A673 (cell line): ENCODE data around the gene CPNE9. TPM values are rescaled to one million over a fixed set of nuclear protein-coding genes. Genes with fewer than 3 reads are reported as not detected.

Experiments
- BruUV-seq: library from RNA; stranded (reverse); fragments of 400-500 nt; replicated peaks from 2 replicates; lab custom pipeline; 2021; lab: Mats Ljungman, UMichigan
- CTCF ChIA-PET: fragments of 300-600 bp; sonication (Branson Sonifier 250); formaldehyde crosslinking; loops from one replicate; lab custom pipeline; 2022; ENCODE audit warnings: antibody characterized with exemption; lab: Charles Lee
- POLR2A ChIA-PET: fragments of 300-600 bp; sonication (Branson Sonifier 250); formaldehyde crosslinking; loops from one replicate; lab custom pipeline; 2022; ENCODE audit warnings: antibody characterized with exemption; ENCODE audit not compliant: low non-redundant PET; lab: Charles Lee
- DNase-seq: peaks from one replicate; pipeline ENCODE4 v3.0.0-alpha.2; 2015; ENCODE audit warnings: low spot score
- H3K27ac ChIP-seq: fragments of 200-600 bp; sonication (generic); 2 replicates; pipeline ENCODE4 v1.5.1; 2016; ENCODE audit warnings: mixed run types, low read depth, mild to moderate bottlenecking, mixed read lengths, antibody characterized with exemption, low read length; ENCODE audit not compliant: poor library complexity, severe bottlenecking
- H3K27me3 ChIP-seq: fragments of 200-600 bp; sonication (generic); replicated peaks from 2 replicates; pipeline ENCODE4 v1.6.1; 2017; ENCODE audit warnings: mixed run types, low read depth, mild to moderate bottlenecking, mixed read lengths, antibody characterized with exemption, low read length; ENCODE audit not compliant: insufficient read depth, poor library complexity
- H3K36me3 ChIP-seq: fragments of 200-600 bp; sonication (generic); 2 replicates; pipeline ENCODE4 v1.6.1; 2016; ENCODE audit warnings: mixed run types, mild to moderate bottlenecking, mixed read lengths, antibody characterized with exemption, low read length; ENCODE audit not compliant: insufficient read depth, poor library complexity, severe bottlenecking
- H3K4me1 ChIP-seq: fragments of 200-600 bp; sonication (generic); 2 replicates; pipeline ENCODE4 v1.6.1; 2017; ENCODE audit warnings: mixed run types, mild to moderate bottlenecking, mixed read lengths, antibody characterized with exemption, low read length; ENCODE audit not compliant: insufficient read depth, poor library complexity, severe bottlenecking
- H3K4me3 ChIP-seq: fragments of 200-600 bp; sonication (generic); 2 replicates; pipeline ENCODE4 v1.5.1; 2016; ENCODE audit warnings: low read depth, mixed run types, mild to moderate bottlenecking, mixed read lengths, low read length; ENCODE audit not compliant: poor library complexity, severe bottlenecking
- H3K9me3 ChIP-seq: fragments of 200-600 bp; sonication (generic); 2 replicates; pipeline ENCODE4 v1.6.1; 2016; ENCODE audit warnings: mixed run types, low read depth, mild to moderate bottlenecking, mixed read lengths, antibody characterized with exemption, low read length; ENCODE audit not compliant: poor library complexity, severe bottlenecking
- EZH2 ChIP-seq: fragments of 200-600 bp; sonication (generic); IDR thresholded peaks from 2 replicates; pipeline ENCODE4 v1.6.1; 2017; ENCODE audit warnings: borderline replicate concordance, low read depth, mild to moderate bottlenecking, mixed read lengths, antibody characterized with exemption, low read length; ENCODE audit not compliant: poor library complexity, severe bottlenecking
- intact Hi-C: fragments of 100-400 bp; cut with micrococcal nuclease; formaldehyde crosslinking; loops from one replicate; pipeline ENCODE4 v1.10.0; 2022; ENCODE audit not compliant: unreplicated experiment
- total RNA-seq: library from RNA; stranded (reverse); gene quantifications from 2 replicates; pipeline ENCODE4 v1.2.3, GENCODE V29; 2021
- TF ChIP-seq, protein P1 (sequence below): fragments of 300-800, 200-600 bp; sonication (generic); conservative IDR thresholded peaks from 2 replicates; pipeline ENCODE4 v1.5.1; 2017; ENCODE audit warnings: low read depth, mild to moderate bottlenecking, antibody characterized with exemption, low read length, moderate library complexity, mixed read lengths

Gene CPNE9
- total RNA-seq, 1 experiment from 2014 or later, result not detected

DNA sequence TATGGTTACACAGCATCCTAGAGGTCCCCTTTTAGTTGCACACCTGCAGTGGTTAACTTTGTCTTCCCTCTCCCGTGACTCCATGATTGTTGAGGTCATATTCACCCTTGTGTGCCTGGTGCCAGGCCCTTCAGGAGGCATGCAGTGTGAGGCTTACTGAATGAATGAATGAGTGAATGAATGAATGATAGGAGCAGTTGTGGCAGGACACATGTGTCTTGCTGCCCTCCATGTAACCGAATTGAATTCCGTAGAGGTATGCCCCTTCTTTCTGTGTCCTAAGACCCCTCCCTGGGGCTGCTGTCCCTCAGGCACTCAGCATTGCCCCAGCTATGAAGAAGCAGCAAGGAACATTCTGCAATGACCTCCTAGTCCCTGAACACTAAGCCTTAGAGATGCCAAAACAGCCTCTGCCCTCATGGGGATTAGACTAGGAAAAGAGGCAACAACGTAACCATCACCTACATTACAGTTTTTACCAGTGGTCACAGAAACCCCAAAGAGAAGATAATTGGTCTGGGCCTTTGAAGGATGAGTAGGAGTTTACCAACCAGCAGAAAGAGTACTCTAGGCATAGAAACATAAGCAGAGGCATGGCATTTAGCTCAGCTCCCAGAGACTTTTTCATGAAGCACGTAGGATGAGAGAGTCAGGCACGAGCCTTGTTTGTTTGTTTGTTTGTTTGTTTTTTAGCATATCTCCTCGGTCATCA is 22.5 kb upstream of the CPNE9 start:
- Histone ChIP-seq H3K9me3 (no peaks in the 10 kb centered on the region), H3K4me3 (no peak overlapping the region), H3K27ac (no peak overlapping the region), H3K36me3 (peaks cover 16% of the 10 kb centered on the region), H3K27me3 (no peaks in the 10 kb centered on the region), H3K4me1 (no peaks in the 10 kb centered on the region)
- POLR2A ChIA-PET, result no interaction called here
- CTCF ChIA-PET, result no interaction called here
- intact Hi-C loops, result no loop called here
- no peak for DNase-seq
- no TSS peak for BruUV-seq
- TF ChIP-seq, protein P1, sequence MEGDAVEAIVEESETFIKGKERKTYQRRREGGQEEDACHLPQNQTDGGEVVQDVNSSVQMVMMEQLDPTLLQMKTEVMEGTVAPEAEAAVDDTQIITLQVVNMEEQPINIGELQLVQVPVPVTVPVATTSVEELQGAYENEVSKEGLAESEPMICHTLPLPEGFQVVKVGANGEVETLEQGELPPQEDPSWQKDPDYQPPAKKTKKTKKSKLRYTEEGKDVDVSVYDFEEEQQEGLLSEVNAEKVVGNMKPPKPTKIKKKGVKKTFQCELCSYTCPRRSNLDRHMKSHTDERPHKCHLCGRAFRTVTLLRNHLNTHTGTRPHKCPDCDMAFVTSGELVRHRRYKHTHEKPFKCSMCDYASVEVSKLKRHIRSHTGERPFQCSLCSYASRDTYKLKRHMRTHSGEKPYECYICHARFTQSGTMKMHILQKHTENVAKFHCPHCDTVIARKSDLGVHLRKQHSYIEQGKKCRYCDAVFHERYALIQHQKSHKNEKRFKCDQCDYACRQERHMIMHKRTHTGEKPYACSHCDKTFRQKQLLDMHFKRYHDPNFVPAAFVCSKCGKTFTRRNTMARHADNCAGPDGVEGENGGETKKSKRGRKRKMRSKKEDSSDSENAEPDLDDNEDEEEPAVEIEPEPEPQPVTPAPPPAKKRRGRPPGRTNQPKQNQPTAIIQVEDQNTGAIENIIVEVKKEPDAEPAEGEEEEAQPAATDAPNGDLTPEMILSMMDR, result no peak
- TF ChIP-seq EZH2, result no peak

DNA sequence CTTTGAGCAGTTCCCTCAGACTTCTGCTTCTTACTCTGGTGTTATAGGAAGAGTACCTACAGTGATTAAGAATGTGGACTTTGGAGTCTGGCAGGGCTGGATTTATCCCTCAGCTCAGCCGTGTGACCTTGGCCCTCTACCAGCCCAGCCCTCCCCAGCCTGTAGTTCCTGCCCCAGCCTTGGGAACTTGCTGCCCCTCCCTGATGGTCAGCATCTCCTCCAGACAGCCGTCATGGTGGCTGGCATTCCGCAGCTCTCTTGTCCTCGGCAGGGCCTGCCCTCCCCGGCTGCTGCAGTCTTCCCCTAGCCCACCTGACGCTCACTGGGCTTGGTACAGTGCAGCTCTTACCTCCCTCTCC is 21.9 kb upstream of the CPNE9 start:
- ChIA-PET CTCF (no interaction called here), POLR2A (no interaction called here)
- intact Hi-C loops, result no loop called here
- Histone ChIP-seq H3K4me3 (no peak overlapping the region), H3K9me3 (no peaks in the 10 kb centered on the region), H3K4me1 (no peaks in the 10 kb centered on the region), H3K27ac (no peak overlapping the region), H3K27me3 (no peaks in the 10 kb centered on the region), H3K36me3 (peaks cover 16% of the 10 kb centered on the region)
- BruUV-seq, result no TSS peak
- no peak for DNase-seq
- TF ChIP-seq, protein P1, result no peak
- no peak for TF ChIP-seq EZH2

DNA sequence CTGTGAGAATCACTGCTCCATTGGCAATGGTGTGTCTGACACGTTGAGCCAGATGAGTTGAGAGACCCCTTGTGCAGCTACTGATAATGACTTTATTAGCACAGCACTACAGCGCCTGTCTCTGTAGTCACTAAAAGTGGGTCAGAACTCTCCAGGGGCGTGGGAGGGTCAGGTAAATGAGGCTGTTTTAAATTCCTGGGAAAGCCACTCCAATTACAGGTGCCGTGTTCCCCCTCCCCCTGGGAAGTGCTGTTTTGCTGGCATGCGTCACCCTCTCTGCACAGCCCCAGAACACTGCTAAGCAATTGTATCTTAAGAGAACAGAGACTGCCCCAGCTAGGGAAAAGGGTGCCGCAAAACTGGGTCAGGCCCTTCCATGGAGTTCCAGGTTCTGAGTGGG is 21.5 kb upstream of the CPNE9 start:
- Histone ChIP-seq H3K27ac (no peak overlapping the region), H3K4me1 (no peaks in the 10 kb centered on the region), H3K36me3 (peaks cover 16% of the 10 kb centered on the region), H3K27me3 (no peaks in the 10 kb centered on the region), H3K9me3 (no peaks in the 10 kb centered on the region), H3K4me3 (no peak overlapping the region)
- CTCF ChIA-PET, result no interaction called here
- no TSS peak for BruUV-seq
- POLR2A ChIA-PET, result no interaction called here
- no peak for DNase-seq
- intact Hi-C loops, result no loop called here
- TF ChIP-seq, protein P1, result no peak
- no peak for TF ChIP-seq EZH2
